ENCODE data around the gene IFNL4. TPM values are rescaled to one million over a fixed set of nuclear protein-coding genes. Genes with fewer than 3 reads are reported as not detected.
A peak's percentile ranks its signal among the peaks of the same experiment; 100 is the strongest.

The IFNL4 gene
- total and polyA plus RNA-seq, 2 donors from 2014 or later, result not detected

- intact Hi-C loops (cut with DNase I), result no loop called here
- no peaks in the 10 kb centered on the region for H3K9me3 ChIP-seq (ENCODE audit: control insufficient read depth in 2 of 3, insufficient read depth in 1 of 3, low read length in 3 of 3)
- FAIRE-seq (no peak), DNase-seq (no peak)
- no peak overlapping the region for H3K27ac ChIP-seq (ENCODE audit: low read depth in 2 of 2, low read length in 2 of 2)
- no peak for TF ChIP-seq CTCF (IDR thresholded peaks at IDR 0.05; ENCODE audit: borderline replicate concordance, extremely low read depth, insufficient read depth)
- H3K9ac ChIP-seq (ENCODE audit: low read length in 3 of 3), result no peak overlapping the region
- H3K27me3 ChIP-seq (ENCODE audit: control insufficient read depth, insufficient read depth, low read length), result peaks cover 6% of the 10 kb centered on the region
- H3K4me1 ChIP-seq (ENCODE audit: control insufficient read depth in 2 of 3, insufficient read depth in 2 of 3, low read depth in 1 of 3, low read length in 3 of 3), result peaks cover 0 to 7% (median 0%) of the 10 kb centered on the region in 3 donors
- H3K4me3 ChIP-seq (ENCODE audit: low read length in 3 of 3), result no peak overlapping the region
- no peaks in the 10 kb centered on the region for H3K36me3 ChIP-seq (ENCODE audit: control insufficient read depth in 2 of 3, insufficient read depth in 3 of 3, low read length in 3 of 3)
Observed at GRCh38 chr19:39200066-39200802, 48.4 kb downstream of the IFNL4 start.

- FAIRE-seq (no peak), DNase-seq (peak; percentile 90 to 92 (median 92))
- peaks cover 0 to 7% (median 0%) of the 10 kb centered on the region in 3 donors for H3K4me1 ChIP-seq (ENCODE audit: control insufficient read depth in 2 of 3, insufficient read depth in 2 of 3, low read depth in 1 of 3, low read length in 3 of 3)
- H3K9me3 ChIP-seq (ENCODE audit: control insufficient read depth in 2 of 3, insufficient read depth in 1 of 3, low read length in 3 of 3), result no peaks in the 10 kb centered on the region
- H3K27me3 ChIP-seq (ENCODE audit: control insufficient read depth, insufficient read depth, low read length), result peaks cover 4% of the 10 kb centered on the region
- intact Hi-C loops (cut with DNase I), result no loop called here
- no peak overlapping the region for H3K4me3 ChIP-seq (ENCODE audit: low read length in 3 of 3)
- no peak overlapping the region for H3K9ac ChIP-seq (ENCODE audit: low read length in 3 of 3)
- H3K36me3 ChIP-seq (ENCODE audit: control insufficient read depth in 2 of 3, insufficient read depth in 3 of 3, low read length in 3 of 3), result no peaks in the 10 kb centered on the region
- no peak for TF ChIP-seq CTCF (IDR thresholded peaks at IDR 0.05; ENCODE audit: borderline replicate concordance, extremely low read depth, insufficient read depth)
- no peak overlapping the region for H3K27ac ChIP-seq (ENCODE audit: low read depth in 2 of 2, low read length in 2 of 2)
Observed at GRCh38 chr19:39199025-39199424, 49.6 kb downstream of the IFNL4 start.

- intact Hi-C loops (cut with DNase I), result no loop called here
- Histone ChIP-seq H3K9me3 (ENCODE audit: control insufficient read depth in 2 of 3, insufficient read depth in 1 of 3, low read length in 3 of 3) (no peaks in the 10 kb centered on the region), H3K27ac (ENCODE audit: low read depth in 2 of 2, low read length in 2 of 2) (no peak overlapping the region), H3K4me1 (ENCODE audit: control insufficient read depth in 2 of 3, insufficient read depth in 2 of 3, low read depth in 1 of 3, low read length in 3 of 3) (peaks cover 0 to 7% (median 0%) of the 10 kb centered on the region in 3 donors), H3K36me3 (ENCODE audit: control insufficient read depth in 2 of 3, insufficient read depth in 3 of 3, low read length in 3 of 3) (no peaks in the 10 kb centered on the region), H3K9ac (ENCODE audit: low read length in 3 of 3) (no peak overlapping the region), H3K4me3 (ENCODE audit: low read length in 3 of 3) (no peak overlapping the region), H3K27me3 (ENCODE audit: control insufficient read depth, insufficient read depth, low read length) (peaks cover 4% of the 10 kb centered on the region)
- FAIRE-seq, result no peak
- no peak for TF ChIP-seq CTCF (IDR thresholded peaks at IDR 0.05; ENCODE audit: borderline replicate concordance, extremely low read depth, insufficient read depth)
- no peak for DNase-seq
Observed at GRCh38 chr19:39197808-39198207, 50.8 kb downstream of the IFNL4 start.
